ENCODE measurements around the gene GAS2L3.

GAS2L3 gene
- long read RNA-seq, partial matches to known transcripts: 0 of 1 reads
- long read RNA-seq, other reads (novel, unspliced or antisense): 0 of 1 reads

DNA sequence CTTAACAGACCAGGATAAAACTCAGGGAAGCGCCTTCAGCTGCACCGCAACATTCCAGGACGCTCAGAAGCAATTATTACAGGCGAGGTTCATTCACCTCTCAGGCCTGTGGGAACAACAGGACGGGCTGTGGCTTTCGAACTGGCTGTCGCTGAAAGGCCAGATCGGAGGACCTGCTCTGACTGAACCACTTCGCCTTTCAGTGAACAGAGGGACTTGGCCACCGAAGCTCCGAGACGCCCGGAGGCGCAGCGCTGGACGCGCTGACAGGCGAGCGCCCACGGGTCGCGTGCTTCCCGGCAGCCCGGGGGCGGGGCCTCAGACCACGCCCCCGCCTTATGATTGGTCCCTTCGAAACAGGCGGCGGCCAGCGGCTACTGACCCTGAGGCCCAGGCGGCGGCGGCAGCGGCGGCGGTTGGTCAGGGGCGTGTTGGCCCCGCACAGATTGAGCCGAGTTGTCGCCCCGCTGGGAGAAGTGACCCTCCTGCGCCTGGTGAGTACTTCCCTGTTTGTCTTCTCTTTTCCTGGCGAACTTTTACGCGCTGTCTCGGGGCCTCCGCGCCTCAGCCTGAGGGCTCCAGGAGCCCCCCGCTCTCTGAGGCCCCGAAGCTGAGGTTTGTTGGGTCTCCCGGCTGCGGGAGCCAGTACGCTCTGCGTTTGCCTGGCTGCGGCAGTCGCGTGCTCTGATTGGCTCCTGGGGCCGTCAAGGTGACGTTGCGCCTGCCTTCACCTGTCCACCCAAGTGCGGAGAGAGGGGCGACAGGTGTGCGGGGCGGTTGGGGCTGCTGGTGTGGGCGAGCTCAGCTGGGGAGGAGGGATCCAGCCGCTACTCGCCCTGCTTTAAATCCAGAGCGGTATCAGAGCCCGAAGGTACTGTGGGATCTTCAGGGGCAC lies at the start of gene GAS2L3:
Gene GAS2L3, plus strand, starts transcription at position 393 of the 895 bp plus-strand sequence. CDS start 21,221 bp downstream, outside the sequence.
- Histone ChIP-seq H3K4me3 (replicated peaks; ENCODE audit: insufficient read depth, low read length) (peak within 1 kb of the TSS; percentile 71), H3K27ac (replicated peaks) (no peak within 1 kb of the TSS), H3K27me3 (ENCODE audit: insufficient read depth, poor library complexity, severe bottlenecking) (peaks cover 15% of the 10 kb centered on the region)
- TF ChIP-seq SPI1 (IDR thresholded peaks at IDR 0.05; ENCODE audit: borderline replicate concordance, low read depth): no peak
- TF ChIP-seq GABPA (IDR thresholded peaks at IDR 0.05; ENCODE audit: low read depth): no peak
- TF ChIP-seq POLR2AphosphoS5 (IDR thresholded peaks at IDR 0.05; ENCODE audit: low read depth): no peak
- TF ChIP-seq, protein P1, sequence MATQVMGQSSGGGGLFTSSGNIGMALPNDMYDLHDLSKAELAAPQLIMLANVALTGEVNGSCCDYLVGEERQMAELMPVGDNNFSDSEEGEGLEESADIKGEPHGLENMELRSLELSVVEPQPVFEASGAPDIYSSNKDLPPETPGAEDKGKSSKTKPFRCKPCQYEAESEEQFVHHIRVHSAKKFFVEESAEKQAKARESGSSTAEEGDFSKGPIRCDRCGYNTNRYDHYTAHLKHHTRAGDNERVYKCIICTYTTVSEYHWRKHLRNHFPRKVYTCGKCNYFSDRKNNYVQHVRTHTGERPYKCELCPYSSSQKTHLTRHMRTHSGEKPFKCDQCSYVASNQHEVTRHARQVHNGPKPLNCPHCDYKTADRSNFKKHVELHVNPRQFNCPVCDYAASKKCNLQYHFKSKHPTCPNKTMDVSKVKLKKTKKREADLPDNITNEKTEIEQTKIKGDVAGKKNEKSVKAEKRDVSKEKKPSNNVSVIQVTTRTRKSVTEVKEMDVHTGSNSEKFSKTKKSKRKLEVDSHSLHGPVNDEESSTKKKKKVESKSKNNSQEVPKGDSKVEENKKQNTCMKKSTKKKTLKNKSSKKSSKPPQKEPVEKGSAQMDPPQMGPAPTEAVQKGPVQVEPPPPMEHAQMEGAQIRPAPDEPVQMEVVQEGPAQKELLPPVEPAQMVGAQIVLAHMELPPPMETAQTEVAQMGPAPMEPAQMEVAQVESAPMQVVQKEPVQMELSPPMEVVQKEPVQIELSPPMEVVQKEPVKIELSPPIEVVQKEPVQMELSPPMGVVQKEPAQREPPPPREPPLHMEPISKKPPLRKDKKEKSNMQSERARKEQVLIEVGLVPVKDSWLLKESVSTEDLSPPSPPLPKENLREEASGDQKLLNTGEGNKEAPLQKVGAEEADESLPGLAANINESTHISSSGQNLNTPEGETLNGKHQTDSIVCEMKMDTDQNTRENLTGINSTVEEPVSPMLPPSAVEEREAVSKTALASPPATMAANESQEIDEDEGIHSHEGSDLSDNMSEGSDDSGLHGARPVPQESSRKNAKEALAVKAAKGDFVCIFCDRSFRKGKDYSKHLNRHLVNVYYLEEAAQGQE (IDR thresholded peaks at IDR 0.05; ENCODE audit: insufficient replicate concordance, low read depth): no peak
- TF ChIP-seq CTCF (IDR thresholded peaks at IDR 0.05; ENCODE audit: insufficient read depth, low read length): no peak
- peak; percentile 26 to 63 for DNase-seq (ENCODE audit: low read depth in 1 of 2, low spot score in 1 of 2)

GRCh38 chr12:100528034-100528433 lies 45.5 kb upstream of the GAS2L3 start:
- TF ChIP-seq POLR2AphosphoS5 (IDR thresholded peaks at IDR 0.05; ENCODE audit: low read depth): no peak
- TF ChIP-seq, protein P1 (IDR thresholded peaks at IDR 0.05; ENCODE audit: insufficient replicate concordance, low read depth): no peak

DNA sequence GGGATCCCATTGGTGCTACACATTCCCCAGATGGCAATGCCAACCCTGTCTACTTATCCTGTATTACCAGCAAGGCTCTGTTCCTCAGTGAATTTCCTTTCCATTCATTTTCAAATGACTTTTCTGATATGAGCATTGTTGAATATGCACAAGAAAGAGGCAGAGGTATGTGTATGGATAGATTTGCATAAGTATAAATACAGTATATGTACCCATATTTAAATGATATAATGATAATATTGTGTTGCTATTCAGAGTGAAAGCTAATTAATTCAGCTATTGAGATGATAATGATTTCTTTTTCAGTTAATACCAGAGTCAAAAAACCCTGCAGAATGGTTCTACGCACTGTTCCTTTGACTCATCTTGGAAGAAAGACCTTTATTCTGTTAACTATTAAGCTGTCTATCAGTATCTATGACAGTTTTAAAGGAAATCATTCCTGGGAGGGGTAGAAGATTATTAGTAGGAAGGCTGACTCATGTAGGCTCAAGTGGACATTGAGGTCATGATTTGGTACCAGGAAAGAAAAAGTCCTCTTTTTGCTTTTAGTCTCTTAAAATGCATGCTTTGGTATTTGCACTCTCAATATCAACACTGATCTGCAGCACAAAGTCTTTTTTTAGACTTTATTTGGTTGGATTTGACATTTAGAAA lies 44.9 kb upstream of the GAS2L3 start:
- TF ChIP-seq, protein P1 (IDR thresholded peaks at IDR 0.05; ENCODE audit: insufficient replicate concordance, low read depth): no peak
- TF ChIP-seq CTCF (IDR thresholded peaks at IDR 0.05; ENCODE audit: insufficient read depth, low read length) (no peak), GABPA (IDR thresholded peaks at IDR 0.05; ENCODE audit: low read depth) (no peak), SPI1 (IDR thresholded peaks at IDR 0.05; ENCODE audit: borderline replicate concordance, low read depth) (no peak), POLR2AphosphoS5 (IDR thresholded peaks at IDR 0.05; ENCODE audit: low read depth) (no peak)
- H3K27ac ChIP-seq (replicated peaks): no peak overlapping the region
- H3K27me3 ChIP-seq (ENCODE audit: insufficient read depth, poor library complexity, severe bottlenecking): no peaks in the 10 kb centered on the region
- DNase-seq (ENCODE audit: low read depth in 1 of 2, low spot score in 1 of 2): no peak
- no peak overlapping the region for H3K4me3 ChIP-seq (replicated peaks; ENCODE audit: insufficient read depth, low read length)

More at GRCh38 chr12:100528034-100528433, 45.5 kb upstream of the GAS2L3 start:
- Histone ChIP-seq H3K4me3 (replicated peaks; ENCODE audit: insufficient read depth, low read length) (no peak overlapping the region), H3K27me3 (ENCODE audit: insufficient read depth, poor library complexity, severe bottlenecking) (no peaks in the 10 kb centered on the region), H3K27ac (replicated peaks) (no peak overlapping the region)
- no peak for DNase-seq (ENCODE audit: low read depth in 1 of 2, low spot score in 1 of 2)
